ENCODE results near the gene ABCB4. TPM values are rescaled to one million over a fixed set of nuclear protein-coding genes. Genes with fewer than 3 reads are reported as not detected.

ABCB4 gene
- total RNA-seq, 1 donor from 2014 or later = 19.8 TPM

GRCh38 chr7:87495366-87495765, 19.9 kb upstream of the ABCB4 start:
- DNase-seq = no peak
- no peak for TF ChIP-seq CTCF (IDR thresholded peaks at IDR 0.05)
- peaks cover 3% of the 10 kb centered on the region for H3K9me3 Mint-ChIP-seq
- H3K27me3 Mint-ChIP-seq = no peaks in the 10 kb centered on the region
- intact Hi-C loops (cut with micrococcal nuclease) = loop anchor here (2.0 kb wide), 1 partner anchor 19 kb away; no protein-coding TSS in a partner anchor
- ChIA-PET POLR2A (no interaction called here), CTCF (interaction anchor here (1.3 kb wide), 1 partner anchor 11 kb away, joined by 5 read pairs; no protein-coding TSS in a partner anchor)
- H3K36me3 Mint-ChIP-seq (ENCODE audit: low read depth) = no peaks in the 10 kb centered on the region
- no peak for ATAC-seq (ENCODE audit: low read depth)
- H3K27ac Mint-ChIP-seq = no peak overlapping the region
- no peak overlapping the region for H3K4me3 Mint-ChIP-seq
- peaks cover 25% of the 10 kb centered on the region for H3K4me1 Mint-ChIP-seq

GRCh38 chr7:87494454-87494853, 19.0 kb upstream of the ABCB4 start:
- no peak for ATAC-seq (ENCODE audit: low read depth)
- Mint-ChIP-seq H3K9me3 (peaks cover 3% of the 10 kb centered on the region), H3K27ac (no peak overlapping the region), H3K4me1 (peaks cover 15% of the 10 kb centered on the region), H3K36me3 (ENCODE audit: low read depth) (no peaks in the 10 kb centered on the region), H3K4me3 (no peak overlapping the region), H3K27me3 (no peaks in the 10 kb centered on the region)
- no peak for DNase-seq
- ChIA-PET CTCF (interaction anchor here (1.3 kb wide), 1 partner anchor 11 kb away, joined by 5 read pairs; no protein-coding TSS in a partner anchor), POLR2A (no interaction called here)
- no peak for TF ChIP-seq CTCF (IDR thresholded peaks at IDR 0.05)
- intact Hi-C loops (cut with micrococcal nuclease) = loop anchor here (2.0 kb wide), 1 partner anchor 18 kb away; no protein-coding TSS in a partner anchor

- POLR2A ChIA-PET = interaction anchor here (1.3 kb wide), 1 partner anchor 9 kb away, joined by 3 read pairs; no protein-coding TSS in a partner anchor
- Mint-ChIP-seq H3K4me1 (peaks cover 4% of the 10 kb centered on the region), H3K9me3 (no peaks in the 10 kb centered on the region), H3K4me3 (no peak overlapping the region), H3K27ac (no peak overlapping the region), H3K27me3 (no peaks in the 10 kb centered on the region), H3K36me3 (ENCODE audit: low read depth) (no peaks in the 10 kb centered on the region)
- intact Hi-C loops (cut with micrococcal nuclease) = no loop called here
- CTCF ChIA-PET = no interaction called here
- TF ChIP-seq CTCF (IDR thresholded peaks at IDR 0.05) = no peak
- DNase-seq (no peak), ATAC-seq (ENCODE audit: low read depth) (no peak)
These were observed 7.7 kb upstream of the ABCB4 start for GRCh38 chr7:87483131-87483530.

GRCh38 chr7:87482115-87482514, 6.6 kb upstream of the ABCB4 start:
- no peak overlapping the region for H3K27ac Mint-ChIP-seq
- H3K4me1 Mint-ChIP-seq = peaks cover 4% of the 10 kb centered on the region
- H3K4me3 Mint-ChIP-seq = no peak overlapping the region
- TF ChIP-seq CTCF (IDR thresholded peaks at IDR 0.05) = no peak
- intact Hi-C loops (cut with micrococcal nuclease) = no loop called here
- no peak for DNase-seq
- H3K36me3 Mint-ChIP-seq (ENCODE audit: low read depth) = no peaks in the 10 kb centered on the region
- no peak for ATAC-seq (ENCODE audit: low read depth)
- no peaks in the 10 kb centered on the region for H3K27me3 Mint-ChIP-seq
- H3K9me3 Mint-ChIP-seq = no peaks in the 10 kb centered on the region
- POLR2A ChIA-PET = no interaction called here
- CTCF ChIA-PET = no interaction called here

GRCh38 chr7:87480386-87480785, 4.9 kb upstream of the ABCB4 start:
- intact Hi-C loops (cut with micrococcal nuclease) = no loop called here
- Mint-ChIP-seq H3K4me1 (peaks cover 17% of the 10 kb centered on the region), H3K27me3 (no peaks in the 10 kb centered on the region), H3K27ac (no peak overlapping the region), H3K9me3 (no peaks in the 10 kb centered on the region), H3K4me3 (no peak overlapping the region), H3K36me3 (ENCODE audit: low read depth) (no peaks in the 10 kb centered on the region)
- ChIA-PET CTCF (interaction anchor here (1.2 kb wide), 1 partner anchor 25 kb away, joined by 3 read pairs; no protein-coding TSS in a partner anchor), POLR2A (interaction anchor here (0.5 kb wide), 1 partner anchor 158 kb away, joined by 3 read pairs; no protein-coding TSS in a partner anchor)
- no peak for TF ChIP-seq CTCF (IDR thresholded peaks at IDR 0.05)
- ATAC-seq (ENCODE audit: low read depth) (no peak), DNase-seq (no peak)
